ENCODE data around the gene DNAH10. TPM values are rescaled to one million over a fixed set of nuclear protein-coding genes. Genes with fewer than 3 reads are reported as not detected.

DNAH10 gene
- total RNA-seq, 1 experiment from 2014 or later = 0.39 TPM

DNA sequence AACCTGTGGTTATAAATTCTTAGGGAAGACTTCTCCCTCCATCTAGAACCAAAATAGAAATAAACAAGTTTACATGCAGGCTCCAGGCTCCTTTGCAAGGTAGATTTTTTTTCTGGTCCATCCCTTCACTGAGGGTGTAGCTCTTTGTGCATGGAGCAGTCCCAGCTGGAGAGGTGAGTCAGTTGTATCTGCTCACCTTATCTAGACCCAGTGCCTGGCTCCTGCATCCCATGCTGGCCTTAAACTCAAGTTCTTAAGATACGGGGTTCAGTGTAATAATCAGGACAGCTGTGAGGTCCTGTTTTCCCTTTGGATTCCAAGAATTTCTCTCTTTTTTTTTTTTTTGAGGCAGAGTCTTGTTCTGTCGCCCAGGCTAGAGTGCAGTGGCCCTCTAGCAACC is 35.1 kb upstream of the DNAH10 start:
- DNase-seq (ENCODE audit: low read depth, low spot score) (no peak), ATAC-seq (no peak)
- no peak overlapping the region for H3K4me3 ChIP-seq (ENCODE audit: low read depth in 2 of 2, low read length in 2 of 2)
- POLR2A ChIA-PET = no interaction called here
- H3K36me3 ChIP-seq (ENCODE audit: control insufficient read depth, insufficient read depth, low read length) = no peaks in the 10 kb centered on the region; the same call in none of the 2 replicates
- no peak overlapping the region for H3K27ac ChIP-seq (ENCODE audit: low read length)
- H3K27me3 ChIP-seq (ENCODE audit: control insufficient read depth, insufficient read depth, low read length) = no peaks in the 10 kb centered on the region
- CTCF ChIA-PET = no interaction called here
- BruUV-seq (replicated peaks) = no TSS peak
- H3K4me1 ChIP-seq (ENCODE audit: control insufficient read depth, insufficient read depth, low read length) = no peaks in the 10 kb centered on the region
- in situ Hi-C loops (cut with HindIII; ENCODE audit: low pct_unique_long_range_greater_than_20kb, low sequenced_read_pairs) = no loop called here
- intact Hi-C loops (cut with micrococcal nuclease; ENCODE audit: unreplicated experiment) = no loop called here
- TF ChIP-seq POLR2AphosphoS5 (IDR thresholded peaks at IDR 0.05; ENCODE audit: low read depth, low read length) (no peak), TCF7L2 (IDR thresholded peaks at IDR 0.05; ENCODE audit: low read depth, low read length) (no peak), CTCF (IDR thresholded peaks at IDR 0.05) (no peak), REST (IDR thresholded peaks at IDR 0.05; ENCODE audit: insufficient read depth in 1 of 2, low read depth in 2 of 2, low read length in 1 of 2) (no peak), SIN3A (IDR thresholded peaks at IDR 0.05; ENCODE audit: borderline replicate concordance, insufficient read depth, low read depth, low read length) (no peak)
- no peaks in the 10 kb centered on the region for H3K9me3 ChIP-seq (ENCODE audit: control insufficient read depth, insufficient read depth, low read depth, low read length)

DNA sequence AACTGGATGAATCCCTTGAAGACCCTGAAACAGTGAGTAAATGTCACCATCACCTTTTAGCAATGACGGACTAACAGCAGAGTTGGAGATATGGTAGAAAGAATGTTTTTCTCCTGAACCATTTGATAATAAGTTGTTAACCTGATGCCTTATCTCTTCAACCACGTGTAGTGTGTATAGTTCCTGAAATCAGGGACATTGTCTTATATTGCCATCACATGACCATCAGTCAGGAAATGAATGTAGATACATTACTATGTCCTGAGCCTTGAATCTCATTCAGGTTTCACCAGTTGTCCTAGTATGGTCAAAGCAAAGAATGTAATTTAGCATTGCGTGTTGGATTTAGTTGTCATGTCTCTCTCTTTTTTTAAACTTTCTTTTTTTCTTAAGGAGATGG is 34.2 kb upstream of the DNAH10 start:
- intact Hi-C loops (cut with micrococcal nuclease; ENCODE audit: unreplicated experiment) = no loop called here
- TF ChIP-seq CTCF (IDR thresholded peaks at IDR 0.05) (no peak), REST (IDR thresholded peaks at IDR 0.05; ENCODE audit: insufficient read depth in 1 of 2, low read depth in 2 of 2, low read length in 1 of 2) (no peak), TCF7L2 (IDR thresholded peaks at IDR 0.05; ENCODE audit: low read depth, low read length) (no peak), SIN3A (IDR thresholded peaks at IDR 0.05; ENCODE audit: borderline replicate concordance, insufficient read depth, low read depth, low read length) (no peak), POLR2AphosphoS5 (IDR thresholded peaks at IDR 0.05; ENCODE audit: low read depth, low read length) (no peak)
- CTCF ChIA-PET = no interaction called here
- no peak overlapping the region for H3K27ac ChIP-seq (ENCODE audit: low read length)
- H3K4me3 ChIP-seq (ENCODE audit: low read depth in 2 of 2, low read length in 2 of 2) = no peak overlapping the region
- H3K27me3 ChIP-seq (ENCODE audit: control insufficient read depth, insufficient read depth, low read length) = no peaks in the 10 kb centered on the region
- ATAC-seq = no peak
- H3K4me1 ChIP-seq (ENCODE audit: control insufficient read depth, insufficient read depth, low read length) = no peaks in the 10 kb centered on the region
- no TSS peak for BruUV-seq (replicated peaks)
- H3K36me3 ChIP-seq (ENCODE audit: control insufficient read depth, insufficient read depth, low read length) = peaks cover 3% of the 10 kb centered on the region
- no peak for DNase-seq (ENCODE audit: low read depth, low spot score)
- H3K9me3 ChIP-seq (ENCODE audit: control insufficient read depth, insufficient read depth, low read depth, low read length) = no peaks in the 10 kb centered on the region
- in situ Hi-C loops (cut with HindIII; ENCODE audit: low pct_unique_long_range_greater_than_20kb, low sequenced_read_pairs) = no loop called here
- POLR2A ChIA-PET = no interaction called here
